NCI-H2107 (cell line): ENCODE measurements around the gene ETS1.

ENCODE experiments used
- DNase-seq: peaks from one replicate; lab custom pipeline; 2025; lab: John Stamatoyannopoulos, UW

The ETS1 gene

GRCh38 chr11:128519338-128519737, 68.0 kb downstream of the ETS1 start:
- DNase-seq = no peak

GRCh38 chr11:128518493-128519207, 68.7 kb downstream of the ETS1 start:
- no peak for DNase-seq

- no peak for DNase-seq
Observed at GRCh38 chr11:128517451-128518230, 69.7 kb downstream of the ETS1 start.

- DNase-seq = no peak
Observed at GRCh38 chr11:128516886-128517285, 70.5 kb downstream of the ETS1 start.

- no peak for DNase-seq
Observed at GRCh38 chr11:128515826-128516778, 71.3 kb downstream of the ETS1 start.

- no peak for DNase-seq
Observed at GRCh38 chr11:128515086-128515485, 72.3 kb downstream of the ETS1 start.

- DNase-seq = no peak
Observed at GRCh38 chr11:128513915-128514681, 73.3 kb downstream of the ETS1 start.

- DNase-seq = no peak
Observed at GRCh38 chr11:128512474-128512996, 74.8 kb downstream of the ETS1 start.

- DNase-seq = no peak
Observed at GRCh38 chr11:128511712-128512111, 75.6 kb downstream of the ETS1 start.

- DNase-seq = no peak
Observed at GRCh38 chr11:128509621-128510389, 77.6 kb downstream of the ETS1 start.

GRCh38 chr11:128508770-128509510, 78.4 kb downstream of the ETS1 start:
- no peak for DNase-seq

GRCh38 chr11:128507936-128508335, 79.4 kb downstream of the ETS1 start:
- DNase-seq = no peak

- DNase-seq = no peak
Observed at GRCh38 chr11:128506999-128507611, 80.3 kb downstream of the ETS1 start.

GRCh38 chr11:128506356-128506755, 81.0 kb downstream of the ETS1 start:
- no peak for DNase-seq

- DNase-seq = no peak
Observed at GRCh38 chr11:128505449-128506065, 81.8 kb downstream of the ETS1 start.

GRCh38 chr11:128504486-128504885, 82.9 kb downstream of the ETS1 start:
- no peak for DNase-seq

GRCh38 chr11:128503245-128503991, 83.9 kb downstream of the ETS1 start:
- no peak for DNase-seq

GRCh38 chr11:128502726-128503125, 84.6 kb downstream of the ETS1 start:
- DNase-seq = no peak
